HG02642 (cell line): ENCODE data around the gene ANAPC1.
"Not testable (repeated sequence)": the region's sequence is repeated elsewhere in the genome, so short reads cannot be mapped to it uniquely, and the experiment has no call there.

Source experiments
- ATAC-seq: cut with Tn5 transposase; IDR thresholded peaks from one replicate; pipeline ENCODE4 v1.9.1; 2021; ENCODE audit warnings: mild to moderate bottlenecking; ENCODE audit not compliant: unreplicated experiment, poor library complexity

Gene ANAPC1, protein sequence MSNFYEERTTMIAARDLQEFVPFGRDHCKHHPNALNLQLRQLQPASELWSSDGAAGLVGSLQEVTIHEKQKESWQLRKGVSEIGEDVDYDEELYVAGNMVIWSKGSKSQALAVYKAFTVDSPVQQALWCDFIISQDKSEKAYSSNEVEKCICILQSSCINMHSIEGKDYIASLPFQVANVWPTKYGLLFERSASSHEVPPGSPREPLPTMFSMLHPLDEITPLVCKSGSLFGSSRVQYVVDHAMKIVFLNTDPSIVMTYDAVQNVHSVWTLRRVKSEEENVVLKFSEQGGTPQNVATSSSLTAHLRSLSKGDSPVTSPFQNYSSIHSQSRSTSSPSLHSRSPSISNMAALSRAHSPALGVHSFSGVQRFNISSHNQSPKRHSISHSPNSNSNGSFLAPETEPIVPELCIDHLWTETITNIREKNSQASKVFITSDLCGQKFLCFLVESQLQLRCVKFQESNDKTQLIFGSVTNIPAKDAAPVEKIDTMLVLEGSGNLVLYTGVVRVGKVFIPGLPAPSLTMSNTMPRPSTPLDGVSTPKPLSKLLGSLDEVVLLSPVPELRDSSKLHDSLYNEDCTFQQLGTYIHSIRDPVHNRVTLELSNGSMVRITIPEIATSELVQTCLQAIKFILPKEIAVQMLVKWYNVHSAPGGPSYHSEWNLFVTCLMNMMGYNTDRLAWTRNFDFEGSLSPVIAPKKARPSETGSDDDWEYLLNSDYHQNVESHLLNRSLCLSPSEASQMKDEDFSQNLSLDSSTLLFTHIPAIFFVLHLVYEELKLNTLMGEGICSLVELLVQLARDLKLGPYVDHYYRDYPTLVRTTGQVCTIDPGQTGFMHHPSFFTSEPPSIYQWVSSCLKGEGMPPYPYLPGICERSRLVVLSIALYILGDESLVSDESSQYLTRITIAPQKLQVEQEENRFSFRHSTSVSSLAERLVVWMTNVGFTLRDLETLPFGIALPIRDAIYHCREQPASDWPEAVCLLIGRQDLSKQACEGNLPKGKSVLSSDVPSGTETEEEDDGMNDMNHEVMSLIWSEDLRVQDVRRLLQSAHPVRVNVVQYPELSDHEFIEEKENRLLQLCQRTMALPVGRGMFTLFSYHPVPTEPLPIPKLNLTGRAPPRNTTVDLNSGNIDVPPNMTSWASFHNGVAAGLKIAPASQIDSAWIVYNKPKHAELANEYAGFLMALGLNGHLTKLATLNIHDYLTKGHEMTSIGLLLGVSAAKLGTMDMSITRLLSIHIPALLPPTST (N-terminal part only)

DNA sequence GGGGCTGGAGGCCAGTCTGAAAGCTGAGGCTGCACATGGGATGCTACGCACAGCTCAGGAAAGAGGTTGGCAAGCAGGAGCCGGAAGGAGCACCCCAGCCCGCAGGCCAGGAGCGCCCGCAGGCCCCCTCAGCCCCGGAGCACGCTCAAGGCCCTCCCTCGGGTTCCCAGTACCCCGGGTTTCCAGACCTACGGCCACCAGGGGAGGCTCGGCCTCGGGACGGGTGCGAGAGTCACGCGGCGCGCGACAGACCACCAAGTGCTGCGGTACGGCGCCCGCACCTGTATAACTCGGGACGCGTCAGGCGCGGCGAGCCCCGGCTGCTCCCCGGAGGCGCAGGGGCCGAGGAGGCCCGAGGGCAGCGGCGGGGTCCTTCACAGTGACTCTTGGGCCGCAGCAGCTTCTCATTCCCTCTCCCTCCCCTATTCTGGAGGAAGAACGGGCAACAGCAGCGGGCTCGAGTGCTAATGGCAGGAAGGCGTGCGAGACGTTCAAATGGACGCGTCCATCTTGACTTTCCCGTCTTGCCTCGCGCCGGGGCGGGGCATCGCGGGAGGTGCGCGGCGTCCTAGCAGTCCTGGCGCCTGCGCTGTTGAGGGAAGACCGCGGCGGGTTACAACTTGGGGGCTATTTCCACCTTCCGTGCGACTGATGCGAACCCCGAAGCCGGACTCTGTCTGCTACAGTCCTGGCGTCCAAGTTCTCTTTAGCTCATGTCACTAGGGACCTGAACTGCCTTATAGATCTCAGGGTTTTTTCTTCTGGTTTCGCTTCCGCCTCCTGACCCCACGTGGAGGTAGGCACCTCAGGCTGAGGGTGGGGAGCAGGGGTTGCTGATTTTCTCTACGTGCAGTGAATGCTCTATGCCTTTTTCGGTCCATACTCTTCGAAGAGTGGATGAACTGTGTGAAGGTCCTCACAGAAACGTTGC lies at the start of gene ANAPC1:
Gene ANAPC1 (minus strand): TSS at position 533 of the 931 bp plus-strand sequence. CDS start 3,368 bp downstream, outside the sequence.
- ATAC-seq, result peak; percentile 91

DNA sequence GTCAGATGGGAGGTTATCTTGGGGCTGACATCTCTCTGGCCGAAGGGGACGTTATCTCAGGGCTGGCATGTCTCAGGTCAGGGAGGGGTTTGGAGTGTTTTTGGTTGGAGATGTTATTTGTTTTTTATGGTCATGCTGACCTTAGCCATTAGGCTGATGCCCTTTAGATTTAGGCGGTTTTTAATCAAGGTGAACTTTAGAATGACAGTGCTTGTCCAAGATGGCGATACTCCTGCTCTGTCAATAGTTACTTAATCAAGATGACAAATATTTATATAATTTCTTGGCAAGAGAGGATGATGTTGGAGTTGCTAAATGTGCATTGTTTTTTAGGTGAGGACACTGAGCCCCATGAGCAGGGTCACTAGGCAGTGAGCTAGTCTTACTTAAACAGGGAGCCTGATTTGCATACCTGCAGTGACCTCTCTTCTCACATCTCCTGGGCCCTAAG lies 48.9 kb upstream of the ANAPC1 start:
- ATAC-seq, result no peak

DNA sequence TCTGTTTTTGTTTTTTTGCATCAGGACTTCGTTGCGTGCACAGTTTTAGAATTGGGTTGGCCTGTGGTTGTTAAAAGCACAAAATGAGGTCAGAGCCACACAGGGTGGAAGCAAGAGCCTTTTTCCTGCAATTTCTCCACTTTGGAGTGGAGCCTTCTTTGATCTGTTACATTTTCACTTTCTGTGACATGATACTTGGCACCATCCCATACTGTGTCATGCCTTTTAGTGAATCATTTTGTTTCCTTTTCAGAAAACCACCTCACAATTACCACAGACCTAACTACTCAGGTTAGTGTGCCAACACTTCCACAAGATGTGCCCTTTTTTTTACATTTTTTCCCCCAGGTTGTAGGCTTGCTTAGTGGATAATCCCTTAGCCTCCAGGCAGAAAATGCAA lies 46.9 kb upstream of the ANAPC1 start:
- ATAC-seq, result no peak

DNA sequence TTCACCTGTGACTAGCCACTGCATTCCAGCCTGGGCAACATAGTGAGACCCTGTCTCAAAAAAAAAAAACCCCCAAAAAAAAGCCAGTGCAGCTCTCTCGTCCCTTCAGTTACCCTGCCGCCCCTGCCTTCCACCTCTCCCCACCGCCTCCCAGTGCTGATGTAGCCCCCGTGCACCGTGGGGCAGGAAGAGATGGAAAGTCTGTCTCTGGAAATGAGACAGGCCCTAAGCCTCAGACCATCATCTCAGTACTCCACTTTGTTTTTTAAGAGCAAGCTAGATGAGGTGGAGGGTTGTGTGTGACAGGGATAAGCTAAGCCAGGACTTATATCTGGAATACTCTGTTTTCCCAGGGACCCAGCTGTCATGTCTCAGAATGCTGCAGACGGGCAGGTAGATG lies 46.4 kb upstream of the ANAPC1 start:
- no peak for ATAC-seq

DNA sequence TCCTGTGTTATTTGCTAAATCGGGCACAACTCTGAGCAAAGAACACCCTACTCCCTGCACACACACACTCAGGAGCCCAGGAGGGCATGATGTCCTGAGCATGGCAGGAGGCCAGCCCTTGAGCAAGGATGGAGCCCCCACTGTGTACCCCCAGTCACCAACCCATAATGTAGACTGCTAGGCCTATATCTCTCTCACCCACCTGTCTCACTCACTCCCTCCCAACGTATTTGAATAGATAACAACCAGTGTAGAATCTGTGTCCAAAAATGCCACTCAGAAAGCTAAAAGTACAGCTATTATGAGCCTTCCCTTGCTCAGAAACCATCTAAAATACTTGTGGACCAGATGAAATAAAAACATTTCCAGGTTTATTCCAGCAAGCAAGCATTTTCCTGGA lies 43.7 kb upstream of the ANAPC1 start:
- ATAC-seq, result no peak

DNA sequence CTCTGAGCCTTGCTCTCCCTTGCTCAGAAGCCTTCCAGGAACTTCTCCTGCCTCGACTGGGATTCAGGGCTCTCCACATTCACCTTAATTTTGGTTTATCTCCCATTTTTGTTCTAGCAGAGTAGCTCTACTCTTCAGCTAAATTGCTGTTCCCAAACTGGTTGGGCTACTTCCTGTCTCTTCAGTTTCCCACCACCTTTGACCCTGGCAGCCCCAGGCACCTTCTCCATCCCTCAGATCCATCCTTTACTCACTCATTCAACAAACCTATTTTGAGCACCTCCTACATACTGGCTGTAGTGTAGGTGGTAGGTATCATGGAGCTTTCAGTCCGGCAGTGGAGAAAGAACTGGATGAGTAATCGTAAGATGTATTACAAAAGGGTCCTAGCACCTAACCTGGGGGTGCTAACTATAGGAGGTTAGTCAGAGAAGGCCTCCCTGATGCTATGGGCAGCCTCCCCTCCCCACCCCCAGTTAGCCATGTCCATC lies 40.7 kb upstream of the ANAPC1 start:
- ATAC-seq, result no peak

DNA sequence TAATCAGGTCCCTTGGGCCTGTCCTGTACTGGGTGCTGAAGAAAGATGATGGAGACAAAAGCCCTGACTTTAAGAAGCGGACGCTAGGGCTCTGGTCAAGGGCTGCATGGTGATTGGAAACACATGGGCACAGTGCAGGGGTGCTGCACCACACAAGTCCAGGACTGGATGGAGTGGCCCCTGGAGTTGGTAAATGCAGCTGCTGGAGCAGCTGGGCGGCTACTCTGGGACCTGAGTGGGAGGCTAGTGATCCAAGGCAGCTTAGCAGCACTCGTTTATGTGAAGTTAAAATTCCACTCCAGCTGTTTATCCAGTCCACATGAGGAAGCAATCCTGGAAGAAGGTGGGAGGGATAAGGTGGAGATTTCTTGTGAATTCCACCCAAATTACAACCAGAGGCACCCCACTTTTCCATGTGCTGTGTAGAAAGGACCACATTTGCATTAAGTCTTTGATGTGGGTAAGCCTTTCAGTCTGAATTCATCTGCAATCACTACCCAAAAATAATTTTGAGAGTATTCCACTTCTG lies 39.3 kb upstream of the ANAPC1 start:
- ATAC-seq, result no peak

DNA sequence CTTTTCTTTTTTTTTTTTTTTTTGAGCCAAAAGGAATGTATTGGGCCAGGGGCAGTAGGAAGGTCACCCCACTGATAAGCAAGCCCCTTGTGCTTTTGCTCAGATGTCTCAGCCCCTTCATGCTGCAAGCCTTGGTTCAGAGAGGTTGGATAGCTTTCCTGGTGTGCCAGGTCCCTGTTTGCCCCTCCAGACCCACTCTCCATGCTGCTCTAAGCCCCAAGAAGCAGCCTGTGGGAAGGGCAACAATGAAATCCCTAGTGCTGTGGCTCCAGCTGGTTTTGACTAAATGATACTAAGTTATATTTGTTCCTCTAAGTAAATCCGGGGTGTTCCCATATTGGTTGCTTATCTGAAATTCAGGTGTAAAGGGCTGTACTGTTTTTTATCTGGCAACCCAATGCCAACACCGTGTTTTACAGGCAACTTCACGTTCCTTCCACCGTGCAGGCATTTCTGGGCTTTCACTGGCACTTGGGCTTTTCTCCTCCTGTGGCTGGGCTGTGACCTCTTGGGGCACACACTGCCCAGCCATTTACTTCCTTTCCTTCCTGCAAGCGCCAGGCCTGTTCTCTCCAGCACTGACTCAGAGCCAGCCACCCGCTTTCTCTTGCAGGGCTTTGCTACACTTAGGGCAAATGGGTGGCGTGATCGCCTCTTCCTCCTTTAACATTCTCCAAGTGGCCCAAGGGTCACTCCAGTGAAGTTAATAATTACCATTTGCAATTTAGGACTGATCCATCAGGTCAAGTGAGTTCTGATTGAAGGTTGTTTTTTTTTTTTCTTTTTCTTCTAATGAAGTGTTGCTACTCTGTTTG lies 36.0 kb upstream of the ANAPC1 start:
- ATAC-seq, result no peak

DNA sequence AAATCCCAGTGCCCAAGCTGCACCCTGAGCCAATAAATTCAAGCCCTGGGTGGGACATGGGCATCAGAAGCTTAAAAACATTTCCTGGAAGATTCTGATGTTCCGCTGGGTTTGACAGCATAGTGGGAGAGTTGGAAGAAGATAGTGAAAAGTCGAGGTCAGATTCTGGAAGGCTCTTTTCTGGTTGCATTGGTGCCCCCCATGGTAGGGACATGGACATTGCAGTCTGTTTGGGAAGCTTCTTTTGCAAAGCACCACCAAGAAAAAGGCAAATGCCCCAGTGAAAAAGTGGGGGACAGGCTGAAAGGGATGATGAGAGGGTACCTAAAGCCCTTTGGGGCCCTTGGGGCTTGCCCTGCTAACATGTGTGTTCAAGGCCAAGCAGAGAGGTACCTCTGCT lies 35.4 kb upstream of the ANAPC1 start:
- ATAC-seq, result no peak

DNA sequence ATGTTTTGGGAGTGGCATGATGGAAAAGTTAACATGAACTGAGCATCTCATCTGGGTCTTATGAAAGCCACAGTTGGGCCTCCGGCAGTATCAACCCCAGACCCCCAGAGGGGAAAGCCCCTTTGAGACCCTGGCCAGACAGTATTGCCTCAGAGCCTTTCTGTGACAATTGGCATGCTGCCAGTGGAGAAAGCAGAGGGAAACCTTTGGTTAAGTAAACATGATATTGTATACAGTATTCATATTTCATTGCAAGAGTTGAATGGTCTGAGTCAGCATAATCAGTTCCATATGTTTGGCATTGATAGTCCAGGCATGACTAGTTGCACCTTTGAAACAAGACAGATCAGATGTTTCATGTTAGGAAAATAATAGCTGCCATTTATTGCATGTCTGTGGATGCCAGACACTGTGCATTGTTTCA lies 34.4 kb upstream of the ANAPC1 start:
- no peak for ATAC-seq

DNA sequence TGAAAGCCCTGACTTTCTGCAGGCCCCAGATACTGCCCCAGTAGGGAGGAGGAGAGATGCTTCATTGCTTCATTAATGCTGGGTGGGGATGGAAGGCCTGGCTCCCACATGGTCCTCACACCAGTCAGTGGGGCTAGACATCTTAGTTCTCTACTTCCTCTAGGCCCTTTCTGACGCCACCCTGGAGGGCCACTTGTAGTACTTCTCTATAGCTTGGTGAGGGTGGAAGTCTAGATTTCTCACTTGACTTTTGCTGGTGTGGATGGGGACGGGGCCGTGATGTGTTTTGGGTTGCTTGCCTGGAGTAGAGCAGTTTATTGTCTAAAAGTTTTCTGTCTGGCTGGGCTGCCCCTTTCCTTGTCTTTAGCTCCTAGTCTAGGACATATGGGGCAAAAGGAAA lies 33.1 kb upstream of the ANAPC1 start:
- ATAC-seq, result no peak

DNA sequence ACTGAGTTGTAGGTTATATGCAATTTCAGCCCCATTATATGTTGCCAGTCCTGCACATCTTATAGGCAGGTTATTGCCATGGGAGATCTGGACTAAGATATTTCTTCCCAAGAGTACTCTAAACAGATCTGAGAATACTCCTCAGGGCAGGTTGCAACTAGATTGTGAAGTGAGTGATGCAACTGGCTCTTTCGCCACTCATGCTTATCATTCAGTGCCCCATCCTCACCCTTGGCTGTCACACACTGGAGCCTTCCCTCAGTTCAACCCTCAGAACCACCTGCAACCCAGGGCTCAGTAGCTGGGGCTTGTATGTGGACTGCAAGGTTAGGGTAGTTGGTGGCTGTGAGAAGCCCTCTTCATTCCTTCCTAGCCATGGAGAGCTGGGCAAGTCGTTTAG lies 28.6 kb upstream of the ANAPC1 start:
- ATAC-seq, result no peak

DNA sequence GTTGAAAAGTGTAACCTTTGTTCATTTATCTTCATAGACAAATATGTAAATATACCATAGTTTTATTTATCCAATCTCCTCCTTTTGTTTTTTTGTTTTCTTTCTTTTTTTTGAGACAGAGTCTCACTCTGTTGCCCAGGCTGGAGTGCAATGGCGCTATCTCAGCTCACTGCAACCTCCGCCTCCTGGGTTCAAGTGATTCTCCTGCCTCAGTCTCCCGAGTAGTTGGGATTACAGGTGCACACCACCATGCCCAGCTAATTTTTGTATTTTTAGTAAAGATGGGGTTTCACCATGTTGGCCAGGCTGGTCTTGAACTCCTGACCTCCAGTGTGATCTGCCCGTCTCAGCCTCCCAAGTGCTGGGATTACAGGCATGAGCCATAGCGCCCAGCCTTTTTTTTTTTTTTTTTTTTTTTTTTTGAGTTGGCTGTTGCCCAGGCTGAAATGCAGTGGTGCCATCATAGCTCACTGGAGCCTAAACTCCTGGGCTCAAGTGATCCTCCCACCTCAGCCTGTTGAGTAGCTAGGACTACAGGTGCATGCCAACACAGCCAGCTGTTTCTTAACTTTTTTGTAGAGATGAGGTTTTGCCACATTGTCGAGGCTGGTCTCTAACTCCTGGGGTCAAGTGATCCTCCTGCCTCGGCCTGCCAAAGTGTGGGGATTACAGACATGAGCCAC lies 27.4 kb upstream of the ANAPC1 start:
- not testable (repeated sequence) for ATAC-seq

DNA sequence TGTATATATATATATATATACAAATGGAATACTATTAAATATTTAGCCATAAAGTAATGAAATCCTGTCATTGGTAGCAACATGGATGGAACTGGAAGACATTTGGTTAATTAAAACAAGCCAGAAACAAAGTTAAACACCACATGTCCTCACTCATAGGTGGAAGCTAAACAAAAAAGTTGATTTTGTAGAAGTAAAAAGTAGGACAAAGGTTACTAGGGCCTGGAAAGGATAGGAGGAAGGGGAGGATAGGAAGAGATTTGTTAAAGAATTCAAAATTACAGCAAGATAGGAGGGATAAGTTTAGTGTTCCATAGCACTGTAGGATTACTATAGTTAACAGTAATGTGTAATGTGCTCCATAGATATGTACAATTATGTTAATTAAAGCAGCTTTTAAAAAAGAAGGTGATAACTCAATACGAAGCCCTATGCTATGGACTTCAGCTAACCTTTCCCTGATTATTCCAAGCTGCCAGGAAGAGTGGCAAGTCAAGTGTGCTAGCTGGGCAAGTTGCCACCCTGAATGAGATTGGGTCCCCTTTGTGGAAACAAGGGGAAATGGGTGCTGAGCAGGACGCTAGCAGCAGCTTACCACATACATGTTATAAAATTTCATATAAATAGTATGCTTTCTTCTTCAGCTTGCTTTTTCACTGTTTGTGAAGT lies 26.8 kb upstream of the ANAPC1 start:
- ATAC-seq, result no peak

DNA sequence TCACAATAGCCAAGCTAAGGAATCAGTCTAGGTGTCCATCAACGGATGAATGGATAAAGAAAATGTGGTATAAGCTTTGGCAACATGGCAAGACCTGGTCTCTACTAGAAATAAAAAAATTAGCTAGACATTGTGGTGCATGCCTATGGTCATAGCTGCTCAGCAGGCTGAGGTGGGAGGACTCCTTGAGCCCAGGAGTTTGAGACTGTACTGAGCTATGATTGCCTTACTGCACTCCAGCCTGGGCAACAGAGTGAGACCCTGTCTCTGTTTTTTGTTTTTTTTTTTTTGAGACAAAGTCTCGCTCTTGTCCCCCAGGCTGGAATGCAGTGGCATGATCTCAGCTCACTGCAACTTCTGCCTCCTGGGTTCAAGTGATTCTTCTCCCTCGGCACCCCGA lies 26.0 kb upstream of the ANAPC1 start:
- not testable (repeated sequence) for ATAC-seq

DNA sequence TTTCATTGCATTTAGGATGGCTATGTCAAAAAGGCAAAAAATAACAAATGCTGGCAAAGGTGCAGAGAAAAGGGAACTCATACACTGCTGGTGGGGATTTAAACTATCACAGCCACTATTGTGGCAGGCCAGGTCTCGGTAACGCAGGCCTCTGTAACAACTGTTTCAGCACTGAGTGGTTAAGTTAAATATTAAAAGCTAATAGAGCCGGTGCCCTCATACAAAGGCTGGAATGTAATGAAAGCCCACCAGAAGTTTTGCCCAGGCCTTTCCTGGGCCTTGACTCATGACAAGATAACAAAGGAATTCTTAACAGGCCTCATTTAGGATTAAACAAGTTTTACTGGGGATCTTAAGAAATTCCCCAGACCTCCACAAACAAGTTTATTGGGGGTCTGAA lies 25.1 kb upstream of the ANAPC1 start:
- no peak for ATAC-seq

DNA sequence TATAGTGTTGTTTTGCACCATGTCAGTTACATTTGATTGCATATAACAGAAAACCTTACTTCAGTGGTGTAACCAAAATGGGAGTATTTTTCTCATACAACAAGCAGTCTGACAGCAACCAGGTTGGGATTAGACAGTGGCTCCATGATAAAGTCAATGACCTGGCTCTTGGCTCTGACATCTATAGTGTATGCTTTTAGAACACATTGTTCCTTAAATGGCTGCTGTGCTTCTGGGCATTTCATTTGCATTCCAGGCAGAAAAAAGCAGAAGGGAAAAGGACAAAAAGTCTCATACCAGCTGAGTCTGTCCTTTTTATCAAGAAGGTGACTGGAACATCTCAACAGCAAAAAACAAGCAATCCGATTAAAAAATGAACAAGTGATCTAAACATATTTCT lies 24.6 kb upstream of the ANAPC1 start:
- no peak for ATAC-seq
